OCI-LY7 (cell line): ENCODE measurements around the gene ERVFRD-1.

Experiments
- CTCF ChIP-seq: fragments of 200-600 bp; sonication (generic); conservative IDR thresholded peaks from 2 replicates; pipeline ENCODE4 v1.5.1; 2014; ENCODE audit warnings: mild to moderate bottlenecking, antibody characterized with exemption, low read length, moderate library complexity, mixed read lengths
- EZH2phosphoT487 ChIP-seq: fragments of 200-600 bp; sonication (generic); IDR thresholded peaks from 2 replicates; pipeline ENCODE4 v1.6.1; 2018; ENCODE audit warnings: low read depth, borderline replicate concordance, mild to moderate bottlenecking, mixed run types, antibody characterized with exemption, low read length, moderate library complexity, mixed read lengths

- TF ChIP-seq EZH2phosphoT487 (no peak), CTCF (no peak)
These were observed 48.7 kb upstream of the ERVFRD-1 start for GRCh38 chr6:11160199-11160598.
